Measurements from ENCODE around the gene PAQR4.

PAQR4 gene

GRCh38 chr16:3007957-3008689 lies 39.0 kb downstream of the PAQR4 start:
- DNase-seq: no peak

- no peak for DNase-seq
Measured at GRCh38 chr16:3008690-3009037, 39.5 kb downstream of the PAQR4 start.

GRCh38 chr16:3009568-3010390 lies 40.6 kb downstream of the PAQR4 start:
- DNase-seq: no peak

GRCh38 chr16:3010510-3010909 lies 41.4 kb downstream of the PAQR4 start:
- DNase-seq: no peak

GRCh38 chr16:3012246-3012645 lies 43.1 kb downstream of the PAQR4 start:
- DNase-seq: no peak

- DNase-seq: no peak
Measured at GRCh38 chr16:3012828-3013420, 43.8 kb downstream of the PAQR4 start, which contains the start of gene CLDN9. CLDN9 (plus strand) TSS chr16:3012923; CDS start chr16:3013363, 440 bp downstream.

- DNase-seq: no peak
Measured at GRCh38 chr16:3013491-3013951, 44.4 kb downstream of the PAQR4 start.

- no peak for DNase-seq
Measured at GRCh38 chr16:3013998-3014690, 45.0 kb downstream of the PAQR4 start.

GRCh38 chr16:3014971-3015370 lies 45.8 kb downstream of the PAQR4 start:
- no peak for DNase-seq

GRCh38 chr16:3015865-3016521 lies 46.8 kb downstream of the PAQR4 start:
- DNase-seq: no peak

GRCh38 chr16:3017344-3017743 lies 48.2 kb downstream of the PAQR4 start:
- no peak for DNase-seq

GRCh38 chr16:3017794-3018506 lies 48.8 kb downstream of the PAQR4 start, which contains the start of gene CLDN6:
CLDN6 (minus strand) TSS chr16:3018183; CDS start chr16:3016021, 2,162 bp downstream.
- DNase-seq: no peak

GRCh38 chr16:3019594-3020246 lies 50.6 kb downstream of the PAQR4 start:
- DNase-seq: no peak

GRCh38 chr16:3020247-3020603 lies 51.1 kb downstream of the PAQR4 start, which contains the start of gene TNFRSF12A:
TNFRSF12A (plus strand) TSS chr16:3020368; CDS start chr16:3020398, 30 bp downstream.
- DNase-seq: peak; percentile 57

GRCh38 chr16:3020604-3021448 lies 51.7 kb downstream of the PAQR4 start:
- DNase-seq: peak; percentile 65

GRCh38 chr16:3021449-3022207 lies 52.5 kb downstream of the PAQR4 start:
- peak; percentile 57 for DNase-seq

- peak; percentile 76 for DNase-seq
Measured at GRCh38 chr16:3022208-3022683, 53.1 kb downstream of the PAQR4 start.

GRCh38 chr16:3022684-3023414 lies 53.7 kb downstream of the PAQR4 start:
- DNase-seq: no peak

Measured in activated effector memory CD4-positive, alpha-beta T cell treated with Interleukin-2 at 50 U/mL for 16 hours (primary cell).